ENCODE data around the gene KIF21B.
A peak's percentile ranks its signal among the peaks of the same experiment; 100 is the strongest.

Gene KIF21B

GRCh38 chr1:201000391-201000790, 23.1 kb downstream of the KIF21B start:
- H3K4me1 ChIP-seq (ENCODE audit: control insufficient read depth in 1 of 2, insufficient read depth in 1 of 2, low read depth in 1 of 2, low read length in 1 of 2): no peaks in the 10 kb centered on the region
- H3K36me3 ChIP-seq: peaks cover 98% of the 10 kb centered on the region
- H3K9me3 ChIP-seq: no peaks in the 10 kb centered on the region
- no peaks in the 10 kb centered on the region for H3K27me3 ChIP-seq
- TF ChIP-seq CTCF (IDR thresholded peaks at IDR 0.05): no peak
- no peak overlapping the region for H3K27ac ChIP-seq
- no peak overlapping the region for H3K4me3 ChIP-seq (ENCODE audit: low read depth in 1 of 2, low read length in 1 of 2)

GRCh38 chr1:200999667-201000066, 23.8 kb downstream of the KIF21B start:
- H3K36me3 ChIP-seq: peaks cover 98% of the 10 kb centered on the region
- H3K27ac ChIP-seq: no peak overlapping the region
- H3K4me3 ChIP-seq (ENCODE audit: low read depth in 1 of 2, low read length in 1 of 2): no peak overlapping the region
- no peaks in the 10 kb centered on the region for H3K27me3 ChIP-seq
- H3K9me3 ChIP-seq: no peaks in the 10 kb centered on the region
- no peaks in the 10 kb centered on the region for H3K4me1 ChIP-seq (ENCODE audit: control insufficient read depth in 1 of 2, insufficient read depth in 1 of 2, low read depth in 1 of 2, low read length in 1 of 2)
- no peak for TF ChIP-seq CTCF (IDR thresholded peaks at IDR 0.05)

- peaks cover 96% of the 10 kb centered on the region for H3K36me3 ChIP-seq
- no peak for TF ChIP-seq CTCF (IDR thresholded peaks at IDR 0.05)
These were observed 25.2 kb downstream of the KIF21B start for GRCh38 chr1:200998323-200998722.

GRCh38 chr1:200992382-200993048, 31.0 kb downstream of the KIF21B start:
- Histone ChIP-seq H3K27ac (peak overlapping the region; percentile 82), H3K36me3 (peaks cover 98% of the 10 kb centered on the region), H3K4me3 (ENCODE audit: low read depth in 1 of 2, low read length in 1 of 2) (peak overlapping the region in 1 of 2 experiments; percentile 21), H3K9me3 (no peaks in the 10 kb centered on the region), H3K27me3 (no peaks in the 10 kb centered on the region), H3K4me1 (ENCODE audit: control insufficient read depth in 1 of 2, insufficient read depth in 1 of 2, low read depth in 1 of 2, low read length in 1 of 2) (peaks cover 26 to 32% of the 10 kb centered on the region in 2 experiments)
- no peak for TF ChIP-seq CTCF (IDR thresholded peaks at IDR 0.05)

More at GRCh38 chr1:200998323-200998722, 25.2 kb downstream of the KIF21B start:
- H3K4me1 ChIP-seq (ENCODE audit: control insufficient read depth in 1 of 2, insufficient read depth in 1 of 2, low read depth in 1 of 2, low read length in 1 of 2): peaks cover 3 to 9% of the 10 kb centered on the region in 2 experiments
- H3K27ac ChIP-seq: no peak overlapping the region
- no peaks in the 10 kb centered on the region for H3K27me3 ChIP-seq
- H3K9me3 ChIP-seq: no peaks in the 10 kb centered on the region
- no peak overlapping the region for H3K4me3 ChIP-seq (ENCODE audit: low read depth in 1 of 2, low read length in 1 of 2)

GRCh38 chr1:200991097-200991614, 32.4 kb downstream of the KIF21B start:
- peaks cover 98% of the 10 kb centered on the region for H3K36me3 ChIP-seq
- no peaks in the 10 kb centered on the region for H3K9me3 ChIP-seq
- TF ChIP-seq CTCF (IDR thresholded peaks at IDR 0.05): no peak
- no peaks in the 10 kb centered on the region for H3K27me3 ChIP-seq
- H3K4me1 ChIP-seq (ENCODE audit: control insufficient read depth in 1 of 2, insufficient read depth in 1 of 2, low read depth in 1 of 2, low read length in 1 of 2): peaks cover 26 to 32% of the 10 kb centered on the region in 2 experiments
- no peak overlapping the region for H3K4me3 ChIP-seq (ENCODE audit: low read depth in 1 of 2, low read length in 1 of 2)
- H3K27ac ChIP-seq: peak overlapping the region; percentile 82
